ENCODE results near the gene CNGA3.
"Not testable (repeated sequence)": the region's sequence is repeated elsewhere in the genome, so short reads cannot be mapped to it uniquely, and the experiment has no call there.

Gene CNGA3

DNA sequence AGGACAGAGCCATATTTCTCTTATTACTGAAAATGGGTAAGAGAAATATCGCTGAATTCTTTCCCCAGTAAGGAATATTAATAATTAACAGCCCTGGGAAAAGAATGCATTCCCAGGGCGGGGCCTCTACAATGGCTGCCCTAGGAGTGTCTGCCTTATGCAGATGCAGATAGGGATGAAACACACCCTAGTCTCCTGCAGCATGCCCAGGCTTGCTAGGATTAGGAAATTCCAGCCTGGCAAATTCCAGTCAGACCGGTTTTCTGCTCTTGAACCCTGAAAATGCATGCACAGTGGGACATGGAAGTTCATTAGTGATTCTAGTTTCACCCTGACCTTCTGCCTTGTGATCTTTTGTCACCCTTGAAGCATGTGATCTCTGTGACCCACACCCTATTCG, 89.4 kb downstream of the CNGA3 start:
- H3K27ac ChIP-seq (ENCODE audit: low read depth, low read length); H3K9ac ChIP-seq (ENCODE audit: low read length); H3K4me3 ChIP-seq (ENCODE audit: low read depth in 1 of 2, low read length in 2 of 2); H3K9me3 ChIP-seq (ENCODE audit: low read length); H3K36me3 ChIP-seq (ENCODE audit: insufficient read depth, low read length); H3K4me1 ChIP-seq (ENCODE audit: insufficient read depth, low read length); H3K27me3 ChIP-seq (ENCODE audit: control insufficient read depth in 1 of 2, insufficient read depth in 2 of 2, low read length in 2 of 2): not testable (repeated sequence)

DNA sequence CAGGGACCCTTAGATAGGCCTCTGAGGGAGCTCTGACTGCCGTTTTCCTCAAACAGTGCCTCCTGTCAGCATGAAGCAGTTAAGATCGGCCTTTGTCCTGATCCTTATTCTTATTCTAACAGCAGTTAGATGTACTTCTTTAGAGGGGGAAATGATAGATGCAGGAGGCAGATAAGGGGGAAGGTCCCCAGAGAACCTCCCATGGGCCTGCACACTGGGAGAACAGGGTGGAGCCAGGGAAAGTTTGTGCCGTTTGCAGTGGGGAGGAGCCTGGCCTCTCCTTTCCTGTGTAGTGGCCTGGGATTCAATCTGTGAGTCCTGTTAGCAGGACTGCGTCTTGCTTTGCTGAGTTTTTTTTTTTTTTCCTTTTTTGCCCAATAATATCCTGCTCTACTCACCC, 90.5 kb downstream of the CNGA3 start:
- H3K4me1 ChIP-seq (ENCODE audit: insufficient read depth, low read length) = no peaks in the 10 kb centered on the region
- H3K9me3 ChIP-seq (ENCODE audit: low read length) = no peaks in the 10 kb centered on the region
- no peaks in the 10 kb centered on the region for H3K27me3 ChIP-seq (ENCODE audit: control insufficient read depth in 1 of 2, insufficient read depth in 2 of 2, low read length in 2 of 2)
- no peak overlapping the region for H3K4me3 ChIP-seq (ENCODE audit: low read depth in 1 of 2, low read length in 2 of 2)
- no peak overlapping the region for H3K27ac ChIP-seq (ENCODE audit: low read depth, low read length)
- H3K36me3 ChIP-seq (ENCODE audit: insufficient read depth, low read length) = no peaks in the 10 kb centered on the region
- H3K9ac ChIP-seq (ENCODE audit: low read length) = no peak overlapping the region

DNA sequence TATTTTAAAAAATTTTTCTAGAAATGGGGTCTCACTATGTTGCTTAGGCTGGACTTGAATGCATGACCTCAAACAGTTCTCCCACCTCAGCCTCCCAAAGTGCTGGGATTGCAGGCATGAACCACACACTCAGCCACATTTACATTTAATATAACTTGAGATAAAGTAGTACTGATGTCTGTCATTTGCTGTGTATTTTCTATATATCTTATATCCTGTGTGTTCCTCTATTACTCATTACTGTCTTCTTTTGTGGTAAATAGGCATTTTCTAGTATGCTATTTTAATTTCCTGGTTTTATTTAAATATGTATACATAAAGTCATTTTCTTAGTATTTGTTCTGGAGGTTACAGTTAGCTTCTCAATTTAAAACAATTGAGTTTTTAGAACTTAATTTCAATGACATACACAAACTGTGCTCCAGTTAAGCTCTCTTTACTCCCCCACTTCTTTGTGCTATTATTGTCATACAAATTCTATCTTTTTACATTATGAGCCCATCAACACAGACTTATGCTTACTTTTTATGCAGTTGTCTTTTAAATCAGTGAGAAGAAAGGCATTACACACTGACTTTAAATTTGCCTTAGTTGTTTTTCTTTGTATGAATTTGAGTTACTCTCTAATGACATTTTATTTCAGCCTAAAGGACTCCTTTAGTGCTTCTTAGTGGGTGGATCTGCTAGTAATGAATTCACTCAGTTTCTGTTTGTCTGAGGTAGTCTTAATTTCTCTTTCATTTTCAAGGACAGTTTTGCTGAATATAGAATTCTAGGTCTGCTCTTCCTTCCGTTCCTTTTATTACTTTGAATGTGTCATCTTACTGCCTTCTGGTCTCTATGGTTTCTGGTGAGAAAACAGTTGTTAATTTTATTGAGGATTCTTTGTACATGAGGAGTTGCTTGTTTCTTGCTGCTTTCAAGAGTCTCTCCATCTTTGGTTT, 92.2 kb downstream of the CNGA3 start:
- H3K4me3 ChIP-seq (ENCODE audit: low read depth in 1 of 2, low read length in 2 of 2) = no peak overlapping the region
- no peak overlapping the region for H3K27ac ChIP-seq (ENCODE audit: low read depth, low read length)
- no peak overlapping the region for H3K9ac ChIP-seq (ENCODE audit: low read length)
- H3K9me3 ChIP-seq (ENCODE audit: low read length) = no peaks in the 10 kb centered on the region
- no peaks in the 10 kb centered on the region for H3K27me3 ChIP-seq (ENCODE audit: control insufficient read depth in 1 of 2, insufficient read depth in 2 of 2, low read length in 2 of 2)
- H3K4me1 ChIP-seq (ENCODE audit: insufficient read depth, low read length) = no peaks in the 10 kb centered on the region
- H3K36me3 ChIP-seq (ENCODE audit: insufficient read depth, low read length) = no peaks in the 10 kb centered on the region

DNA sequence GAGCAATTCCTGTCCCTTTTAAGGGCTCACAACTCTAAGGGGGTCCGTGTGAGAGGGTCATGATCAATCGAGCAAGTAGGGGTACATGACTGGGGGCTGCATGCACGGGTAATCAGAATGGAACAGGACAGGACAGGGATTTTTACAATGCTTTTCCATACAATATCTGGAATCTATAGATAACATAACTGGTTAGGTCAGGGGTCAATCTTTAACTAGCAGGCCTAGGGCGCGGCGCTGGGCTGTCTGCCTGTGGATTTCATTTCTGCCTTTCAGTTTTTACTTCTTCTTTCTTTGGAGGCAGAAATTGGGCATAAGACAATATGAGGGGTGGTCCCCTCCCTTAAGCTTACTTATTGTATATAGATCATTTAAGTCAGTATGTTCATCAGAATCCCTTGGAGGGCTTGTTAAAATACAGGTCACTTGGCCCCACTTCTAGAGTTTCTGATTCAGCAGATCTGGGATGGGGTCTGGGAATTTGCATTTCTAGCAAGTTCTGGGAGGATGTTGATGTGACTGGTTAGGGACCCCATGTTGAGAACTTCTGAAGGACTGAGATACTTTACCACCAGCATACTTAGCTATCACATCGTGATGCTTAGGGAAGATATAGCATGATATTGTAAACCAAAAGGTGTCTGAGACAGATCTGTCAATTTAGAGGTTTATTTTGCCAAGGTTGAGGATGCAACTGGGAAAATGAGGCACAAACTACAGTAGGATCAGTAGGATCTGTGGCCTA, 95.6 kb downstream of the CNGA3 start:
- H3K9me3 ChIP-seq (ENCODE audit: low read length) = no peaks in the 10 kb centered on the region
- H3K4me1 ChIP-seq (ENCODE audit: insufficient read depth, low read length) = peaks cover 13% of the 10 kb centered on the region
- no peaks in the 10 kb centered on the region for H3K36me3 ChIP-seq (ENCODE audit: insufficient read depth, low read length)
- H3K9ac ChIP-seq (ENCODE audit: low read length) = no peak overlapping the region
- no peak overlapping the region for H3K27ac ChIP-seq (ENCODE audit: low read depth, low read length)
- H3K27me3 ChIP-seq (ENCODE audit: control insufficient read depth in 1 of 2, insufficient read depth in 2 of 2, low read length in 2 of 2) = no peaks in the 10 kb centered on the region
- H3K4me3 ChIP-seq (ENCODE audit: low read depth in 1 of 2, low read length in 2 of 2) = no peak overlapping the region

DNA sequence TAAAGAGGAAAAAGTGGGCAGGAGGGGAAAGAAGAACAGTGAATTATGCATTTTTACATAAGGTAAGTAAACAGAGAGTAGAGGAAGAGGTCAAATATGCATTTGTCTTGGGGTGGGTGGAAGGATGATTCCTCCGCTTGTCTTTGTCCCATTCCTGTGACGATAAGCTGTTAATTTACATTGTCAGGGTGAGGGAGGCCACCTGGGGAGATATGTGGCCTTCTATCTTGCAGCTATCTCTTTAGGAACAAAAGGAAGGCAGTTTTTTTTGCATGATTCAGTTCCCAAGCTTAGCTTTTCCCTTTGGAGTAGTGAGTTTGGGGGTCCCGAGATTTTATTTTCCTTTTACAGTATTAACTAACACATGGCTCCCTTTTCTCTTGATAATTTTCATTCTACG, 96.2 kb downstream of the CNGA3 start:
- no peak overlapping the region for H3K9ac ChIP-seq (ENCODE audit: low read length)
- H3K4me3 ChIP-seq (ENCODE audit: low read depth in 1 of 2, low read length in 2 of 2) = no peak overlapping the region
- H3K4me1 ChIP-seq (ENCODE audit: insufficient read depth, low read length) = peaks cover 17% of the 10 kb centered on the region
- no peak overlapping the region for H3K27ac ChIP-seq (ENCODE audit: low read depth, low read length)
- H3K9me3 ChIP-seq (ENCODE audit: low read length) = no peaks in the 10 kb centered on the region
- H3K36me3 ChIP-seq (ENCODE audit: insufficient read depth, low read length) = no peaks in the 10 kb centered on the region
- no peaks in the 10 kb centered on the region for H3K27me3 ChIP-seq (ENCODE audit: control insufficient read depth in 1 of 2, insufficient read depth in 2 of 2, low read length in 2 of 2)

DNA sequence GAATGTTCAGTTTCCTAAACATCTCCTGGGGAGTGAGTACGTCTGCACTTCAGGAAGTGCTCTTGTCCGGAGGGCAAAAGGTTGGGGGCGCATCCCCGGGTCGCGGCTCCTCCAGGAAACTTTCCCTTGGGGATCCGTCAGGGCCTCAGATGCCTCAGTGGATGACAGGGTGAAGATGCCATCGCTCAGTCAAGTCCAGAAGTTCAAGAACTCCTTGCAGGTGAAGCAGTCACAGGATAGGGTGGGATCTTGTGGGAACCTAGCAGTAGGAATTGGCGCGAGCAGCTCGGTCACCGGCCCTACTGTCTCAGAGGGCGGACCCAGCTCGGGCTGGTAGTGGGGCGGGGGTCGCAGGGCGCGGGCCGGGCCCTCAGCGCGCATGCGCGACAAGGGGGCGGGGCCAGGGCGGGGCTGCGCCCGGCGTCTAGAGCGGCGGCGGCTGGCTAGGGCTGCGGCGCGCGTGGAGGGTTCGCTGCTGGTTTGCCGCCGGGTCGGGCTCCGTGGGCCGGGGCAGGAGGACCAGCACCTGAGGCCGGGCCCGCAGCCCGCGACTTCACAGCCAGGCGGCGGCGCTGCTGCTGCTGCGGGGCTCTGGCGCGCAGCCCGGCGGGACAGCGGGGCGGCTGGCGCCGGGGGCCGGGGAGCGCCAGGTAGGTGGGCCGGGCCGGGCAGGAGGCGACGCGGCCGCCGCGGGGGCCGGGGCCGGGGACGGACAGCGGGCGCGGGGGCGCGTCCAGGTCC, 98.3 kb downstream of the CNGA3 start, which contains the start of gene INPP4A:
TSS of gene INPP4A (plus strand) at position 423 of the 741 bp plus-strand sequence. CDS start 75,191 bp downstream, outside the sequence.
- Histone ChIP-seq H3K36me3 (ENCODE audit: insufficient read depth, low read length) (no peaks in the 10 kb centered on the region), H3K4me1 (ENCODE audit: insufficient read depth, low read length) (peaks cover 17% of the 10 kb centered on the region), H3K27me3 (ENCODE audit: control insufficient read depth in 1 of 2, insufficient read depth in 2 of 2, low read length in 2 of 2) (no peaks in the 10 kb centered on the region), H3K4me3 (ENCODE audit: low read depth in 1 of 2, low read length in 2 of 2) (peak within 1 kb of the TSS; percentile 76 to 91), H3K9me3 (ENCODE audit: low read length) (no peaks in the 10 kb centered on the region), H3K27ac (ENCODE audit: low read depth, low read length) (peak within 1 kb of the TSS; percentile 85), H3K9ac (ENCODE audit: low read length) (peak within 1 kb of the TSS; percentile 32)

DNA sequence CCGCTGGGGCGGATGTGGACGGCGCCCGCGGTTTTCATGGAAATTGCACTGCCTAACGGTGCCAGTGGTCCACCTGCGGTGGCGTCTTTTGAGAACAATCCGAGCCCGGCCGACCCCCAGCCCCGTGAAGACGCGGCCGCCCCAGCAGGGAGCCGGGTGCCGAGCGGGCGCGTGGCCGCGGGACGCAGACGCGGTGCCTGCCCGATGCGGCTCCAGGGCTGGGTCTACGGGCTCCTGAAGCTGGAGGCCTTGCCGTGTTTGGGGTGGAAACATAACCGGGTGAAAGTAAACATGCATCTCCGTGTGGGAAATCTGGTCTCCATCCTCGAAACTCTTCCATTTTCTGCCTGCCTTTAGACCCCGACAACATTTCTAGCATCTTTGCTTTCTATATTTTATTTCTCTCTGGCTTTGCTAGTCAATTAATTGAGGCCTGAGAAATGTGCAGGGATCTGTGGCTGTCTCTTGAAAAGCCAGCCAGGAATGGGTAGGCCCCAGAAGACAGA, 99.0 kb downstream of the CNGA3 start:
- Histone ChIP-seq H3K4me1 (ENCODE audit: insufficient read depth, low read length) (peaks cover 21% of the 10 kb centered on the region), H3K9me3 (ENCODE audit: low read length) (no peaks in the 10 kb centered on the region), H3K36me3 (ENCODE audit: insufficient read depth, low read length) (no peaks in the 10 kb centered on the region), H3K9ac (ENCODE audit: low read length) (peak overlapping the region; percentile 32), H3K4me3 (ENCODE audit: low read depth in 1 of 2, low read length in 2 of 2) (peak overlapping the region; percentile 67 to 91), H3K27ac (ENCODE audit: low read depth, low read length) (peak overlapping the region; percentile 78), H3K27me3 (ENCODE audit: control insufficient read depth in 1 of 2, insufficient read depth in 2 of 2, low read length in 2 of 2) (no peaks in the 10 kb centered on the region)

DNA sequence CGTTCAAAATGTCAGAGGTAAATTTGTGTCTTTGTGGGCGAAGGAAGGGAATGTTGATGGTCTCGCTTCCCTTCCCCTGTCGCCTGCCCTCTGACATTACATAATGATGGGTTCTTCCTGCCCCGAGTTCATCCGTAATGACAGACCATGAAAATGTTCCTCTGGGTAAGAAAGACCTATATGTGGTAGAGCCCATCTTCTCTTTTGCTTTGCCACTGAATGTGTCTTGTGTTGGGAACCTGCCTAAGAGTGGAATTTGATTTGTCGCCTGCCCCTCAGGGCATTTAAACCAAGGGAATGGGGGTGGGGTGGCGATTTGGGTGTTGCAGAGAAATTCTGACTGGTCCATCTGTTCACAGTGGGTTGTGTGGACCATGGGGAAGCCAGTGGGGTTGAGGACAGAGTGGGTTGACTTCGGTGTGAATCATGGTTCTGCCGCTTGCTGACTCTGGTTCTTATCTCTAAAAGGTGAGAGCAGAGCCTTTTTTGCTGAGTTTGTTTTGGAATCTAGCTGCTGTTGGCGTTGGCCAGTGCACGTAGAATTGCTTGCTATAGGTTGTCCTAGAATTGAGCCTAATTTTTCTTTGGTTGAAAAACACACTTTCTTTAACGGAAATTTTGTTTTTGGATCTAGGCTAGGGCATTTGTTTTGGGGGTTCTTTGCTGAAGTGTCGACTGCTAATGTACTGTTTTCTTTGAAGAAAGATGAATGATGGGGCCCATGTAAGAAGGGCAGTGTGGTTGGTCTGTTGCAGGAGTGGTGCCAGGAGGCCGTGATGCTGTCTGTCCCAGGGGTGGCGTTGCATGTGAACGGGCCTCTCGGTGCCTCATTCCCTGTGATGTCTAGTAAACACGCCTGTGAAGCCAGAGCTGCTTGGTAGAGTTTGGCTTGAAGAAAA, 99.7 kb downstream of the CNGA3 start:
- Histone ChIP-seq H3K36me3 (ENCODE audit: insufficient read depth, low read length) (no peaks in the 10 kb centered on the region), H3K9me3 (ENCODE audit: low read length) (no peaks in the 10 kb centered on the region), H3K9ac (ENCODE audit: low read length) (peak overlapping the region; percentile 32), H3K4me1 (ENCODE audit: insufficient read depth, low read length) (peaks cover 24% of the 10 kb centered on the region), H3K4me3 (ENCODE audit: low read depth in 1 of 2, low read length in 2 of 2) (peak overlapping the region; percentile 67 to 91), H3K27ac (ENCODE audit: low read depth, low read length) (peak overlapping the region; percentile 78), H3K27me3 (ENCODE audit: control insufficient read depth in 1 of 2, insufficient read depth in 2 of 2, low read length in 2 of 2) (no peaks in the 10 kb centered on the region)

DNA sequence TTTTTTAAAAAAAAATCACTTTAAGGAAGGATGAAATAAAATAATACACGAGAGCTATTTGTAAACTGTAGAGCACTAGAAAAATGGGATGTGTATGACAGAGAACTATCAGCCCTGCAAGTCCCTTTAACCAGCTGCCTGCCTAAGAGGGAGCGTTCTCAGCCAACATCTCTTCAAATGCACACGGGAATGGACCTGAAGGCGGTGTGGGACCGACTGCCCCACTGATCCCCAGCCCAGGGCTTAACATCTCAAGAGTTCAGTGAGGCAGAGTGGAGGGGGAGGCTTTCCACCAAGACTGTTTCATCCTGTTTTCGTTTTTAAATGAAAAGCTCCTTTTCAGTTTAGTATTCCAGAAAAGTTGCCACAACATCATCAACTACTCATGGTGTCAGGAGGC, 100.6 kb downstream of the CNGA3 start:
- no peaks in the 10 kb centered on the region for H3K27me3 ChIP-seq (ENCODE audit: control insufficient read depth in 1 of 2, insufficient read depth in 2 of 2, low read length in 2 of 2)
- peaks cover 24% of the 10 kb centered on the region for H3K4me1 ChIP-seq (ENCODE audit: insufficient read depth, low read length)
- H3K4me3 ChIP-seq (ENCODE audit: low read depth in 1 of 2, low read length in 2 of 2) = no peak overlapping the region
- no peaks in the 10 kb centered on the region for H3K9me3 ChIP-seq (ENCODE audit: low read length)
- H3K9ac ChIP-seq (ENCODE audit: low read length) = no peak overlapping the region
- no peaks in the 10 kb centered on the region for H3K36me3 ChIP-seq (ENCODE audit: insufficient read depth, low read length)
- no peak overlapping the region for H3K27ac ChIP-seq (ENCODE audit: low read depth, low read length)
